OCI-LY1 (cell line): Measurements from ENCODE around the gene TRMT6.

Experiments
- H2AFZ ChIP-seq: fragments of 200-600 bp; sonication (generic), shearing (Covaris generic); 2 replicates; pipeline ENCODE4 v1.6.0; 2014; ENCODE audit warnings: antibody characterized with exemption, mild to moderate bottlenecking, low read length
- H3F3A ChIP-seq: fragments of 200-600 bp; sonication (generic), shearing (Covaris generic); 2 replicates; pipeline ENCODE4 v1.6.0; 2014; ENCODE audit warnings: mild to moderate bottlenecking, antibody characterized with exemption, low read length, moderate library complexity; ENCODE audit not compliant: insufficient read depth
- H3K27ac ChIP-seq: fragments of 200-600 bp; sonication (generic); 2 replicates; pipeline ENCODE4 v1.5.1; 2014; ENCODE audit warnings: low read length, mixed run types, mild to moderate bottlenecking, low read depth; ENCODE audit not compliant: poor library complexity, severe bottlenecking
- H3K27me3 ChIP-seq: fragments of 200-600 bp; sonication (generic); 2 replicates; pipeline ENCODE4 v1.6.0; 2014; ENCODE audit warnings: antibody characterized with exemption, mild to moderate bottlenecking, low read length, moderate library complexity; ENCODE audit not compliant: insufficient read depth
- H3K36me3 ChIP-seq: fragments of 200-600 bp; sonication (generic); 2 replicates; pipeline ENCODE4 v1.6.1; 2014; ENCODE audit warnings: mild to moderate bottlenecking, antibody characterized with exemption, low read length, moderate library complexity, mixed read lengths; ENCODE audit not compliant: insufficient read depth
- H3K4me1 ChIP-seq: fragments of 200-600 bp; sonication (generic); 2 replicates; pipeline ENCODE4 v1.5.1; 2014; ENCODE audit warnings: mild to moderate bottlenecking, low read length, moderate library complexity; ENCODE audit not compliant: insufficient read depth, severe bottlenecking
- H3K4me2 ChIP-seq: fragments of 200-600 bp; sonication (generic), shearing (Covaris generic); 2 replicates; pipeline ENCODE4 v1.6.1; 2014; ENCODE audit warnings: low read length
- H3K4me3 ChIP-seq: fragments of 200-600 bp; sonication (generic); 2 replicates; pipeline ENCODE4 v1.5.1; 2014; ENCODE audit warnings: low read length, low read depth, mild to moderate bottlenecking, mixed read lengths; ENCODE audit not compliant: poor library complexity, severe bottlenecking
- H3K79me2 ChIP-seq: fragments of 200-600 bp; shearing (Covaris generic); 2 replicates; pipeline ENCODE4 v1.6.1; 2016; ENCODE audit warnings: mixed run types, low read length, mixed read lengths; ENCODE audit not compliant: insufficient read depth
- H3K9ac ChIP-seq: fragments of 200-600 bp; sonication (generic), shearing (Covaris generic); 2 replicates; pipeline ENCODE4 v1.6.1; 2014; ENCODE audit warnings: mild to moderate bottlenecking, low read length, mixed read lengths
- H3K9me2 ChIP-seq: fragments of 200-600 bp; sonication (generic), shearing (Covaris generic); 2 replicates; pipeline ENCODE4 v1.6.1; 2014; ENCODE audit warnings: low read depth, mild to moderate bottlenecking, low read length, mixed read lengths
- H3K9me3 ChIP-seq: fragments of 200-600 bp; shearing (Covaris generic); 2 replicates; pipeline ENCODE4 v1.6.1; 2014; ENCODE audit warnings: low read length, mixed read lengths
- H4K20me1 ChIP-seq: fragments of 200-600 bp; sonication (generic), shearing (Covaris generic); 2 replicates; pipeline ENCODE4 v1.6.0; 2016; ENCODE audit warnings: mild to moderate bottlenecking, low read length; ENCODE audit not compliant: insufficient read depth
- EZH2 ChIP-seq: fragments of 200-600 bp; sonication (generic), shearing (Covaris generic); IDR thresholded peaks from 2 replicates; pipeline ENCODE4 v1.8.0; 2017; ENCODE audit warnings: borderline replicate concordance, mixed run types, mild to moderate bottlenecking, antibody characterized with exemption, low read length, moderate library complexity, mixed read lengths
- TF ChIP-seq, protein P1 (sequence below): fragments of 200-600 bp; sonication (generic), shearing (Covaris generic); IDR thresholded peaks from 2 replicates; pipeline ENCODE4 v1.5.1; 2017; ENCODE audit warnings: mild to moderate bottlenecking, antibody characterized with exemption, low read length, moderate library complexity, mixed read lengths

The TRMT6 gene

DNA sequence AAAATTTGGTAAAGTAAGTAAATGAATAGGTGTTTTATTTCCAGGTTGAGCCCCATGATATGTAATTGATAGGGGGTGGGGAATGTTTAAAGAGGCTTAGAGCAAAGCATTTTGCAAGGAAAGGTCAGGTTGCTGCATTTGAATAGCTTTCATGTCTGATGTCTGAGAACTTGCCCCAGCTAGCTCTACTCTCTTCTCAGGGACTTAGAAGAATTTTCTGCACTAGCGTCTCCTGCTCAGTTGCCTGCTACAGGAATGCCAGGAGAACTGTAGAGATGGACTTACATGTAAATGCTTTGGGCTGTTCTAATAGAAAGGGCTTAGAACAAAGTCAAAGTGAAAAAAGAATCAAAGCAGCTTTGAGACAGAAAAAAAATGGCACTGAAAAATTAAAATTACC is 35.5 kb downstream of the TRMT6 start:
- no peaks in the 10 kb centered on the region for H4K20me1 ChIP-seq
- H2AFZ ChIP-seq: no peak overlapping the region
- TF ChIP-seq EZH2: no peak
- TF ChIP-seq, protein P1, sequence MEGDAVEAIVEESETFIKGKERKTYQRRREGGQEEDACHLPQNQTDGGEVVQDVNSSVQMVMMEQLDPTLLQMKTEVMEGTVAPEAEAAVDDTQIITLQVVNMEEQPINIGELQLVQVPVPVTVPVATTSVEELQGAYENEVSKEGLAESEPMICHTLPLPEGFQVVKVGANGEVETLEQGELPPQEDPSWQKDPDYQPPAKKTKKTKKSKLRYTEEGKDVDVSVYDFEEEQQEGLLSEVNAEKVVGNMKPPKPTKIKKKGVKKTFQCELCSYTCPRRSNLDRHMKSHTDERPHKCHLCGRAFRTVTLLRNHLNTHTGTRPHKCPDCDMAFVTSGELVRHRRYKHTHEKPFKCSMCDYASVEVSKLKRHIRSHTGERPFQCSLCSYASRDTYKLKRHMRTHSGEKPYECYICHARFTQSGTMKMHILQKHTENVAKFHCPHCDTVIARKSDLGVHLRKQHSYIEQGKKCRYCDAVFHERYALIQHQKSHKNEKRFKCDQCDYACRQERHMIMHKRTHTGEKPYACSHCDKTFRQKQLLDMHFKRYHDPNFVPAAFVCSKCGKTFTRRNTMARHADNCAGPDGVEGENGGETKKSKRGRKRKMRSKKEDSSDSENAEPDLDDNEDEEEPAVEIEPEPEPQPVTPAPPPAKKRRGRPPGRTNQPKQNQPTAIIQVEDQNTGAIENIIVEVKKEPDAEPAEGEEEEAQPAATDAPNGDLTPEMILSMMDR: no peak
- no peaks in the 10 kb centered on the region for H3K9me3 ChIP-seq
- H3K79me2 ChIP-seq: no peaks in the 10 kb centered on the region
- H3F3A ChIP-seq: no peaks in the 10 kb centered on the region
- H3K27me3 ChIP-seq: no peaks in the 10 kb centered on the region; the same call in none of the 2 replicates
- H3K4me2 ChIP-seq: no peak overlapping the region
- H3K27ac ChIP-seq: no peak overlapping the region
- no peaks in the 10 kb centered on the region for H3K36me3 ChIP-seq
- no peak overlapping the region for H3K9ac ChIP-seq
- peaks cover 14% of the 10 kb centered on the region for H3K4me1 ChIP-seq
- H3K4me3 ChIP-seq: no peak overlapping the region
- no peaks in the 10 kb centered on the region for H3K9me2 ChIP-seq

DNA sequence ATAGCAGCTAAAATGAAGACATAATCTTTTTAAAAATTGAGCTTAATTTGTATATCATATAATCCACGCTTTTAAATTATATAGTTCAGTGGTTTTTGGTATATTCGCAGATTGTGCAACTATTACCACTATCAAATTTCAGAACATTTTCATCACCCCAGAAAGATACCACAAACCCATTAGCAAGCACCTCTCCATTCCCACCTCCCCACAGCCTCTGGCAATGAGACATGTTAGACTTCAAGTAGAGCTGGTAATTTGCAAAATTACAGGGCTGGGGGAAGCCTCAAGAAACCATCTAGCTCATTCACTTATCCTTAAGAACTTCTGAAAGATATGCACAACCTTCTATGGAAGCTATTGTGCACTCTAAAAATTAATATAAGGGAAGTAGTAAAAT is 37.2 kb downstream of the TRMT6 start:
- H3K27ac ChIP-seq: no peak overlapping the region
- no peak overlapping the region for H2AFZ ChIP-seq
- H3K9ac ChIP-seq: no peak overlapping the region
- H3F3A ChIP-seq: no peaks in the 10 kb centered on the region
- no peak for TF ChIP-seq EZH2
- TF ChIP-seq, protein P1: no peak
- H3K79me2 ChIP-seq: no peaks in the 10 kb centered on the region
- no peak overlapping the region for H3K4me3 ChIP-seq
- H3K9me3 ChIP-seq: no peaks in the 10 kb centered on the region
- no peak overlapping the region for H3K4me2 ChIP-seq
- peaks cover 5% of the 10 kb centered on the region for H3K4me1 ChIP-seq
- H3K36me3 ChIP-seq: no peaks in the 10 kb centered on the region
- no peaks in the 10 kb centered on the region for H3K9me2 ChIP-seq
- H3K27me3 ChIP-seq: no peaks in the 10 kb centered on the region; the same call in 1 of the 2 replicates
- no peaks in the 10 kb centered on the region for H4K20me1 ChIP-seq

DNA sequence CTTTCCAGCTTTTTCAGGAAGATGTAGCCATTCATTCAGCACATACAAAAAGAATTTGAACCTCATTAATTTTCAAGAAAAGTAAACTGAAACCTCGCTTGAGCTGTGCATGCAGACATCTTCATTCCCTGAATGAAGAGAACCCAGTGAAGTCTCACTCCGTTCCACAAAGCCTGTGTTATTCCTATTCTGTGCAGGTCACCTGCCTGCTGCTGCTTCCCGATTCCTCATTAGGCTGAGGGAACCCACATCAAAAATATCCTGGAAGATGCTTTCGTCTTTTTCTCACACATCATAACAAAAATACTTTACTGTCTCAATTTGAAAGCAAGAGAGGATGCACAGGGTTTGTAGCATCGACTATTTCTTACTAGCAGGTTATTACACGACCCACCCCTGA is 40.1 kb downstream of the TRMT6 start:
- Histone ChIP-seq H3K9me2 (no peaks in the 10 kb centered on the region), H3F3A (no peaks in the 10 kb centered on the region), H3K27ac (no peak overlapping the region), H3K4me2 (no peak overlapping the region), H4K20me1 (no peaks in the 10 kb centered on the region), H3K79me2 (no peaks in the 10 kb centered on the region), H3K9ac (no peak overlapping the region), H3K4me3 (no peak overlapping the region), H3K4me1 (peaks cover 5% of the 10 kb centered on the region), H3K27me3 (no peaks in the 10 kb centered on the region), H2AFZ (no peak overlapping the region), H3K9me3 (no peaks in the 10 kb centered on the region), H3K36me3 (no peaks in the 10 kb centered on the region)
- no peak for TF ChIP-seq EZH2
- TF ChIP-seq, protein P1: no peak
